DOHH2 (cell line): ENCODE measurements around the gene SUSD5.

Experiments used
- EZH2phosphoT487 ChIP-seq: fragments of 200-600 bp; sonication (generic); IDR thresholded peaks from 2 replicates; pipeline ENCODE4 v1.6.1; 2017; ENCODE audit warnings: borderline replicate concordance, mild to moderate bottlenecking, antibody characterized with exemption, low read length, moderate library complexity, mixed read lengths
- TF ChIP-seq, protein P1 (sequence below): fragments of 200-600 bp; sonication (generic); IDR thresholded peaks from one replicate; pipeline ENCODE4 v1.5.1; 2014; ENCODE audit warnings: antibody characterized with exemption, mild to moderate bottlenecking, low read depth, low read length; ENCODE audit not compliant: poor library complexity, severe bottlenecking

DNA sequence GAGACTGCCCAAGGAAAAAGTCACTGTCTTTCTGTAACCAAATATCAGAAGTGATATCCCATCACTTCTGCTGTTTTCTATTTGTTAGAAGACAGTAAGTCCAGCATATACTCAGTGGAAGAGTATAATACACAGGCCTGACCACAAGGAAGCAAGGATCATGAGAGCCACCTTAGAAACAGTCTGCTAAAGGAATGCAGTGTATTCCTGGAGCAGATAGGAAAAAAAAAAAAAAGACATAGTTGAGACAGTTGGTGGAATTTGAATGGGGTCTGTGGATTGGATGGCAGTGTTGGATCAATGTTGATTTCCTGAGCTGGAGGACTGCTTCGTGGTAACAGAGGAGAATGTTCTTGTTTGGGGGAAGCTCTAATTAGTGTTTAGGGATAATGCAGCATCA is 32.1 kb upstream of the SUSD5 start:
- TF ChIP-seq, protein P1, sequence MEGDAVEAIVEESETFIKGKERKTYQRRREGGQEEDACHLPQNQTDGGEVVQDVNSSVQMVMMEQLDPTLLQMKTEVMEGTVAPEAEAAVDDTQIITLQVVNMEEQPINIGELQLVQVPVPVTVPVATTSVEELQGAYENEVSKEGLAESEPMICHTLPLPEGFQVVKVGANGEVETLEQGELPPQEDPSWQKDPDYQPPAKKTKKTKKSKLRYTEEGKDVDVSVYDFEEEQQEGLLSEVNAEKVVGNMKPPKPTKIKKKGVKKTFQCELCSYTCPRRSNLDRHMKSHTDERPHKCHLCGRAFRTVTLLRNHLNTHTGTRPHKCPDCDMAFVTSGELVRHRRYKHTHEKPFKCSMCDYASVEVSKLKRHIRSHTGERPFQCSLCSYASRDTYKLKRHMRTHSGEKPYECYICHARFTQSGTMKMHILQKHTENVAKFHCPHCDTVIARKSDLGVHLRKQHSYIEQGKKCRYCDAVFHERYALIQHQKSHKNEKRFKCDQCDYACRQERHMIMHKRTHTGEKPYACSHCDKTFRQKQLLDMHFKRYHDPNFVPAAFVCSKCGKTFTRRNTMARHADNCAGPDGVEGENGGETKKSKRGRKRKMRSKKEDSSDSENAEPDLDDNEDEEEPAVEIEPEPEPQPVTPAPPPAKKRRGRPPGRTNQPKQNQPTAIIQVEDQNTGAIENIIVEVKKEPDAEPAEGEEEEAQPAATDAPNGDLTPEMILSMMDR, result no peak
- TF ChIP-seq EZH2phosphoT487, result no peak
